B cell (primary cell): ENCODE data around the gene MED20.

Experiments used
- CTCF ChIP-seq: fragments of 200-600 bp; IDR thresholded peaks from one replicate; pipeline ENCODE4 v1.8.0; 2022; ENCODE audit warnings: antibody characterized with exemption, mild to moderate bottlenecking
- EZH2 ChIP-seq: IDR thresholded peaks from 2 replicates; pipeline ENCODE4 v1.6.1; 2012; ENCODE audit warnings: borderline replicate concordance, low read depth, mild to moderate bottlenecking, moderate library complexity, low read length; ENCODE audit not compliant: insufficient read depth, poor library complexity, severe bottlenecking

- TF ChIP-seq CTCF (no peak), EZH2 (no peak)
These were observed 17.1 kb upstream of the MED20 start for GRCh38 chr6:41937861-41938574.
